H1 (cell line): ENCODE results near the gene PPP1R12B. TPM values are rescaled to one million over a fixed set of nuclear protein-coding genes. Genes with fewer than 3 reads are reported as not detected.

Experiments used
- CTCF ChIA-PET: fragments of 300-600 bp; sonication (Branson Sonifier 250); formaldehyde crosslinking; loops from one replicate; lab custom pipeline; 2021; ENCODE audit not compliant: partially characterized antibody; lab: Charles Lee
- POLR2A ChIA-PET: fragments of 300-600 bp; sonication (Branson Sonifier 250); formaldehyde crosslinking; loops from one replicate; lab custom pipeline; 2021; ENCODE audit warnings: inconsistent platforms; ENCODE audit not compliant: partially characterized antibody; lab: Charles Lee
- DNase-seq, 2 experiments: peaks; one replicate each; pipeline versions ENCODE4 v3.0.0 to v3.0.0-alpha.2; 2010 to 2022; ENCODE audit warnings: low spot score in 2 of 2, low read depth in 1 of 2, mixed read lengths in 1 of 2
- FAIRE-seq: peaks from 2 replicates; lab custom pipeline; 2011; peaks lifted over from hg19 to GRCh38; lab: Jason Lieb, UNC
- H2AFZ ChIP-seq: 2 replicates; pipeline ENCODE4 v1.8.1; 2012; ENCODE audit warnings: low read length, inconsistent platforms
- H2AK5ac ChIP-seq: 2 replicates; pipeline ENCODE4 v1.6.1; 2013; ENCODE audit warnings: low read depth, low read length
- H2BK120ac ChIP-seq: replicated peaks from 2 replicates; pipeline ENCODE3; 2013; ENCODE audit warnings: low read depth, low read length, inconsistent platforms
- H2BK12ac ChIP-seq: 2 replicates; pipeline ENCODE4 v1.6.1; 2013; ENCODE audit warnings: low read depth, low read length
- H2BK15ac ChIP-seq: 2 replicates; pipeline ENCODE4 v1.6.1; 2013; ENCODE audit warnings: low read length
- H2BK20ac ChIP-seq: 2 replicates; pipeline ENCODE4 v1.6.1; 2013; ENCODE audit warnings: low read length
- H2BK5ac ChIP-seq: 2 replicates; pipeline ENCODE4 v1.6.1; 2013; ENCODE audit warnings: low read depth, low read length
- H3K14ac ChIP-seq: 2 replicates; pipeline ENCODE4 v1.6.1; 2013; ENCODE audit warnings: inconsistent platforms; ENCODE audit not compliant: insufficient read length
- H3K18ac ChIP-seq: 2 replicates; pipeline ENCODE4 v1.6.1; 2013; ENCODE audit warnings: low read length; ENCODE audit errors: extremely low read depth
- H3K23ac ChIP-seq: 2 replicates; pipeline ENCODE4 v1.6.1; 2013; ENCODE audit warnings: inconsistent platforms; ENCODE audit not compliant: insufficient read length
- H3K23me2 ChIP-seq: 2 replicates; pipeline ENCODE4 v1.6.1; 2013; ENCODE audit warnings: low read depth, low read length
- H3K27ac ChIP-seq: 2 replicates; pipeline ENCODE4 v1.6.1; 2011; ENCODE audit warnings: low read depth, low read length, inconsistent platforms
- H3K27me3 ChIP-seq, 4 experiments: replicated peaks in 1 of 4; 1 replicate in 1 of 4; 2 replicates in 3 of 4; pipeline versions ENCODE4 v1.6.1 to v1.8.1; 2011 to 2013; ENCODE audit warnings: low read length in 3 of 4, mild to moderate bottlenecking in 3 of 4, inconsistent platforms in 2 of 4, mixed read lengths in 2 of 4, moderate library complexity in 1 of 4; ENCODE audit not compliant: control insufficient read depth in 3 of 4, insufficient read depth in 3 of 4; ENCODE audit errors: extremely low read depth in 1 of 4
- H3K36me3 ChIP-seq, 4 experiments: 2 replicates each; pipeline versions ENCODE4 v1.6.1 to v1.8.1; 2011 to 2013; ENCODE audit warnings: mild to moderate bottlenecking in 4 of 4, low read length in 3 of 4, moderate library complexity in 2 of 4, control low read depth in 1 of 4, inconsistent platforms in 1 of 4; ENCODE audit not compliant: insufficient read depth in 4 of 4, control insufficient read depth in 2 of 4
- H3K4ac ChIP-seq: replicated peaks from 2 replicates; pipeline ENCODE3; 2013; ENCODE audit warnings: low read length, low read depth, mixed read lengths, inconsistent platforms; ENCODE audit not compliant: insufficient read length
- H3K4me1 ChIP-seq, 4 experiments: replicated peaks in 1 of 4; 1 replicate in 1 of 4; 2 replicates in 3 of 4; pipeline versions ENCODE4 v1.6.1 to v1.8.1; 2011 to 2013; ENCODE audit warnings: low read length in 3 of 4, inconsistent platforms in 2 of 4, mixed read lengths in 1 of 4; ENCODE audit not compliant: insufficient read depth in 4 of 4, control insufficient read depth in 3 of 4
- H3K4me2 ChIP-seq, 2 experiments: 2 replicates each; pipeline versions ENCODE4 v1.6.1 to v1.8.1; 2011 to 2013; ENCODE audit warnings: low read depth in 2 of 2, low read length in 2 of 2, control low read depth in 1 of 2, inconsistent platforms in 1 of 2, mild to moderate bottlenecking in 1 of 2; ENCODE audit not compliant: insufficient read depth in 1 of 2
- H3K4me3 ChIP-seq, 4 experiments: fragments of 200-600, 300-600 bp in 1 of 4; sonication (generic), shearing (Covaris generic), sonication (Bioruptor Twin) in 1 of 4; 2 replicates each; pipeline versions ENCODE4 v1.5.1 to v1.8.1; 2011 to 2016; ENCODE audit warnings: low read length in 4 of 4, low read depth in 3 of 4, control low read depth in 2 of 4, inconsistent platforms in 2 of 4, mild to moderate bottlenecking in 2 of 4, mixed read lengths in 1 of 4, moderate library complexity in 1 of 4; ENCODE audit not compliant: insufficient read depth in 2 of 4; ENCODE audit errors: extremely low read depth in 1 of 4
- H3K56ac ChIP-seq: replicated peaks from 2 replicates; pipeline ENCODE3; 2013; ENCODE audit warnings: low read depth, mild to moderate bottlenecking, mixed read lengths, low read length, inconsistent platforms; ENCODE audit not compliant: insufficient read length
- H3K79me1 ChIP-seq: 2 replicates; pipeline ENCODE4 v1.6.1; 2013; ENCODE audit warnings: low read depth, low read length, control low read depth
- H3K79me2 ChIP-seq, 2 experiments: 2 replicates each; pipeline versions ENCODE4 v1.6.1 to v1.8.1; 2012 to 2013; ENCODE audit warnings: low read length in 2 of 2, mild to moderate bottlenecking in 2 of 2, inconsistent platforms in 1 of 2; ENCODE audit not compliant: insufficient read depth in 2 of 2, control insufficient read depth in 1 of 2
- H3K9ac ChIP-seq, 4 experiments: replicated peaks in 1 of 4; 1 replicate in 1 of 4; 2 replicates in 3 of 4; pipeline versions ENCODE4 v1.6.1 to v1.8.1; 2011 to 2013; ENCODE audit warnings: low read depth in 3 of 4, low read length in 3 of 4, control low read depth in 2 of 4, mild to moderate bottlenecking in 2 of 4, moderate library complexity in 2 of 4, inconsistent platforms in 1 of 4; ENCODE audit errors: extremely low read depth in 1 of 4
- H3K9me3 ChIP-seq, 2 experiments: 2 replicates each; pipeline versions ENCODE4 v1.6.1 to v1.8.1; 2012 to 2013; ENCODE audit warnings: mild to moderate bottlenecking in 2 of 2, moderate library complexity in 2 of 2, control low read depth in 1 of 2, inconsistent platforms in 1 of 2, low read depth in 1 of 2, low read length in 1 of 2, mixed read lengths in 1 of 2; ENCODE audit not compliant: insufficient read depth in 2 of 2
- H4K20me1 ChIP-seq, 2 experiments: replicated peaks in 1 of 2; 2 replicates each; pipeline versions ENCODE3 to v1.8.1; 2011 to 2013; ENCODE audit warnings: inconsistent platforms in 2 of 2, low read length in 2 of 2, mild to moderate bottlenecking in 1 of 2; ENCODE audit not compliant: insufficient read depth in 2 of 2, control insufficient read depth in 1 of 2
- H4K5ac ChIP-seq: 2 replicates; pipeline ENCODE4 v1.6.1; 2013; ENCODE audit warnings: low read length, low read depth, mixed read lengths, inconsistent platforms; ENCODE audit not compliant: insufficient read length
- H4K8ac ChIP-seq: 2 replicates; pipeline ENCODE4 v1.8.0; 2013; ENCODE audit warnings: mild to moderate bottlenecking, moderate library complexity, low read length, inconsistent platforms; ENCODE audit not compliant: insufficient read depth; ENCODE audit errors: extremely low read depth
- H4K91ac ChIP-seq: replicated peaks from 2 replicates; pipeline ENCODE3; 2013; ENCODE audit warnings: low read length, mixed read lengths, inconsistent platforms; ENCODE audit not compliant: insufficient read length
- BRCA1 ChIP-seq: IDR thresholded peaks from 2 replicates; pipeline ENCODE4 v1.6.1; 2012; ENCODE audit warnings: low read depth, low read length, improper control_type of control experiment
- CBX5 ChIP-seq: fragments of 300-800, 300-1000 bp; sonication (generic); IDR thresholded peaks from 2 replicates; pipeline ENCODE4 v1.7.1; 2016; ENCODE audit warnings: antibody characterized with exemption, low read length, low read depth
- CTCF ChIP-seq, 3 experiments: IDR thresholded peaks; 1 replicate in 2 of 3; 2 replicates in 1 of 3; pipeline versions ENCODE4 v1.5.1 to v1.6.1; 2011; ENCODE audit warnings: low read length in 3 of 3, mild to moderate bottlenecking in 3 of 3, inconsistent platforms in 2 of 3, low read depth in 1 of 3, moderate library complexity in 1 of 3; ENCODE audit not compliant: insufficient read depth in 1 of 3; ENCODE audit errors: control extremely low read depth in 1 of 3
- EGR1 ChIP-seq: IDR thresholded peaks from 2 replicates; pipeline ENCODE4 v1.6.1; 2011; ENCODE audit warnings: low read depth, low read length, borderline replicate concordance
- MAFK ChIP-seq: IDR thresholded peaks from 2 replicates; pipeline ENCODE4 v1.6.1; 2012; ENCODE audit warnings: low read depth, mild to moderate bottlenecking, improper control_type of control experiment, low read length
- RFX5 ChIP-seq: IDR thresholded peaks from 2 replicates; pipeline ENCODE4 v1.6.1; 2011; ENCODE audit warnings: low read depth, low read length, improper control_type of control experiment, borderline replicate concordance
- RNF2 ChIP-seq: fragments of 200-900, 300-1000 bp; sonication (generic); IDR thresholded peaks from 2 replicates; pipeline ENCODE4 v1.7.1; 2016; ENCODE audit warnings: borderline replicate concordance, low read depth, mild to moderate bottlenecking, antibody characterized with exemption, low read length; ENCODE audit not compliant: poor library complexity, severe bottlenecking; ENCODE audit errors: missing control alignments
- SIRT6 ChIP-seq: IDR thresholded peaks from one replicate; pipeline ENCODE4 v1.7.1; 2012; ENCODE audit warnings: low read length, inconsistent platforms
- SUZ12 ChIP-seq: fragments of 200-600 bp; sonication (generic); IDR thresholded peaks from 2 replicates; pipeline ENCODE4 v1.6.1; 2012; ENCODE audit warnings: mild to moderate bottlenecking, inconsistent platforms, low read length, moderate library complexity, mixed read lengths
- TAF1 ChIP-seq: IDR thresholded peaks from 2 replicates; pipeline ENCODE4 v1.6.1; 2011; ENCODE audit warnings: mild to moderate bottlenecking, low read depth, low read length
- TCF12 ChIP-seq: IDR thresholded peaks from 2 replicates; pipeline ENCODE4 v1.6.1; 2011; ENCODE audit warnings: low read depth, mild to moderate bottlenecking, low read length
- TEAD4 ChIP-seq: IDR thresholded peaks from 2 replicates; pipeline ENCODE4 v1.6.1; 2012; ENCODE audit warnings: low read depth, low read length, inconsistent platforms, mixed read lengths
- YY1 ChIP-seq: IDR thresholded peaks from 2 replicates; pipeline ENCODE4 v1.6.1; 2011; ENCODE audit warnings: low read depth, mild to moderate bottlenecking, low read length
- WGBS, 2 experiments: shearing (Covaris generic) in 1 of 2; methylation state at CpG; one replicate each; pipeline versions ENCODE4 v1.1.6 to v1.1.7; 2013 to 2015; ENCODE audit warnings: low lambda C conversion rate in 2 of 2, mixed read lengths in 2 of 2, inconsistent platforms in 1 of 2, low coverage in 1 of 2, missing lambda C conversion rate in 1 of 2; ENCODE audit not compliant: insufficient replicate concordance in 2 of 2, insufficient coverage in 1 of 2, insufficient read length in 1 of 2; ENCODE audit errors: extremely low coverage in 1 of 2, missing lambda C conversion rate in 1 of 2; 5-methylcytosine and 5-hydroxymethylcytosine counted together
- polyA plus RNA-seq, 7 experiments: library from polyadenylated mRNA; depleted of rRNA in 3 of 7; stranded (reverse) in 5 of 7; unstranded in 2 of 7; fragments of >200 nt in 5 of 7; fragments of 200-250 nt in 2 of 7; gene quantifications; 1 replicate in 5 of 7; 2 replicates in 1 of 7; 4 replicates in 1 of 7; pipeline versions ENCODE4 v1.2.1 to v1.2.3, GENCODE V29; 2011 to 2013; ENCODE audit warnings: missing spikeins in 2 of 7, mixed read lengths in 2 of 7
- total RNA-seq: library from RNA; stranded (reverse); fragmentation: NEBNext Ultra II Directional; extraction: Animal tissue kit (Norgen Biotek cat#: 25700); gene quantifications from 2 replicates; pipeline ENCODE4 v1.2.1, GENCODE V29; 2021

The PPP1R12B gene
- total and polyA plus RNA-seq, 2 of the 8 experiments (the other 6 are each of a cell fraction or from before 2014, with no cell fraction given): 7.9 to 18.7 TPM

GRCh38 chr1:202405928-202406327 lies 57.4 kb downstream of the PPP1R12B start:
- no peak overlapping the region for H4K8ac ChIP-seq
- H3K23ac ChIP-seq: no peak overlapping the region
- H4K91ac ChIP-seq: no peak overlapping the region
- H3K27me3 ChIP-seq: no peaks in the 10 kb centered on the region
- H4K5ac ChIP-seq: no peak overlapping the region
- H2AFZ ChIP-seq: no peak overlapping the region
- peaks cover 0 to 3% (median under 1%) of the 10 kb centered on the region in 4 experiments; a peak in 3 of 7 replicates for H3K4me1 ChIP-seq
- no peaks in the 10 kb centered on the region for H4K20me1 ChIP-seq
- H3K56ac ChIP-seq: no peak overlapping the region
- H3K23me2 ChIP-seq: no peaks in the 10 kb centered on the region
- no peak overlapping the region for H2BK12ac ChIP-seq
- H2BK20ac ChIP-seq: no peak overlapping the region
- no peaks in the 10 kb centered on the region for H3K79me1 ChIP-seq
- WGBS, 2 experiments: 90% methylated on average over 1 of the region's 1 CpG; no CpG with 5 or more reads in 1 of the 2 experiments
- H3K14ac ChIP-seq: no peak overlapping the region
- no peak overlapping the region for H3K4me2 ChIP-seq
- ChIA-PET CTCF (no interaction called here), POLR2A (interaction anchor here (0.7 to 1.1 kb wide), 2 partner anchors 11 to 27 kb away, joined by 3 read pairs; no protein-coding TSS in a partner anchor)
- no peak for FAIRE-seq
- no peak overlapping the region for H3K18ac ChIP-seq
- no peak overlapping the region for H2BK120ac ChIP-seq
- no peak overlapping the region for H3K4me3 ChIP-seq
- no peak overlapping the region for H3K4ac ChIP-seq
- no peaks in the 10 kb centered on the region for H3K36me3 ChIP-seq
- H3K9ac ChIP-seq: no peak overlapping the region
- no peaks in the 10 kb centered on the region for H3K9me3 ChIP-seq
- H3K27ac ChIP-seq: no peak overlapping the region
- no peak overlapping the region for H2BK5ac ChIP-seq
- H3K79me2 ChIP-seq: no peaks in the 10 kb centered on the region
- no peak for DNase-seq
- no peak overlapping the region for H2BK15ac ChIP-seq
- no peak overlapping the region for H2AK5ac ChIP-seq
- TF ChIP-seq CTCF (IDR thresholded peaks at IDR 0.05; ENCODE audit: control extremely low read depth in 1 of 3, insufficient read depth in 1 of 3, low read depth in 1 of 3, low read length in 3 of 3) (no peak), TAF1 (no peak), TCF12 (no peak), BRCA1 (no peak), TEAD4 (no peak), SUZ12 (no peak), RNF2 (no peak), MAFK (no peak), RFX5 (no peak), EGR1 (no peak), CBX5 (no peak), YY1 (no peak), SIRT6 (no peak)
